PC-3 (cell line): ENCODE measurements around the gene ZNF672.

ENCODE experiments used
- EZH2 ChIP-seq: fragments of 300-600 bp; sonication (generic); IDR thresholded peaks from one replicate; pipeline ENCODE4 v1.6.1; 2017; ENCODE audit warnings: antibody characterized with exemption, mild to moderate bottlenecking, low read length; ENCODE audit not compliant: unreplicated experiment
- EZH2phosphoT487 ChIP-seq: fragments of 300-600 bp; sonication (generic); IDR thresholded peaks from 2 replicates; pipeline ENCODE4 v1.6.1; 2018; ENCODE audit warnings: mild to moderate bottlenecking, antibody characterized with exemption, low read length, borderline replicate concordance
- TF ChIP-seq, protein P1 (sequence below): fragments of 300-600 bp; sonication (generic); conservative IDR thresholded peaks from 2 replicates; pipeline ENCODE4 v1.5.1; 2017; ENCODE audit warnings: antibody characterized with exemption, low read depth, mild to moderate bottlenecking, low read length

DNA sequence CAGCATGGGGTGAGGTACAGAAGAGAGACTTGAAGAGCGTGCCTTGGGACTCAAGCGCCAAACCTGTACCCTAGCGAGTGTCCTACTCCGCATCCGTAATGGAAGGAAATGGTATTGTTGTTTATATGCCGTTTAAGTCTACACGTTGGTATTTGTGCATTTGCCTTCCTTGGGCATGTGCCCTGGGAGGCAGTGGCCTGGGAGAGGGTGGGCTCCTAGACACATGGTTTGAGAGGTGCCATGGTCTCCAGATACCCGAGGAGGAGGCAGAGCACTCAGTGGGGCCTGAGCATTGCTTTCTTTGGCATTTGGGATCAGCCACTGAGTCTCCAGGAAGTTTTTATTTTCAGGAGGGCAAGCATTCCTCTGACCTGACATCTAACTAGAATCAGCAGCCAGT lies 6.5 kb downstream of the ZNF672 start:
- TF ChIP-seq, protein P1, sequence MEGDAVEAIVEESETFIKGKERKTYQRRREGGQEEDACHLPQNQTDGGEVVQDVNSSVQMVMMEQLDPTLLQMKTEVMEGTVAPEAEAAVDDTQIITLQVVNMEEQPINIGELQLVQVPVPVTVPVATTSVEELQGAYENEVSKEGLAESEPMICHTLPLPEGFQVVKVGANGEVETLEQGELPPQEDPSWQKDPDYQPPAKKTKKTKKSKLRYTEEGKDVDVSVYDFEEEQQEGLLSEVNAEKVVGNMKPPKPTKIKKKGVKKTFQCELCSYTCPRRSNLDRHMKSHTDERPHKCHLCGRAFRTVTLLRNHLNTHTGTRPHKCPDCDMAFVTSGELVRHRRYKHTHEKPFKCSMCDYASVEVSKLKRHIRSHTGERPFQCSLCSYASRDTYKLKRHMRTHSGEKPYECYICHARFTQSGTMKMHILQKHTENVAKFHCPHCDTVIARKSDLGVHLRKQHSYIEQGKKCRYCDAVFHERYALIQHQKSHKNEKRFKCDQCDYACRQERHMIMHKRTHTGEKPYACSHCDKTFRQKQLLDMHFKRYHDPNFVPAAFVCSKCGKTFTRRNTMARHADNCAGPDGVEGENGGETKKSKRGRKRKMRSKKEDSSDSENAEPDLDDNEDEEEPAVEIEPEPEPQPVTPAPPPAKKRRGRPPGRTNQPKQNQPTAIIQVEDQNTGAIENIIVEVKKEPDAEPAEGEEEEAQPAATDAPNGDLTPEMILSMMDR: no peak
- TF ChIP-seq EZH2: no peak
- TF ChIP-seq EZH2phosphoT487: no peak
